Activated CD8-positive, alpha-beta memory T cell treated with anti-CD3 and anti-CD28 coated beads, Interleukin-2, amount 50 U/mL, for 1 hour (primary cell): ENCODE results near the gene NHLRC2.
"Not testable (repeated sequence)": the region's sequence is repeated elsewhere in the genome, so short reads cannot be mapped to it uniquely, and the experiment has no call there.

ENCODE experiments used
- DNase-seq: peaks from one replicate; pipeline ENCODE4 v3.0.0-alpha.2; 2020; ENCODE audit errors: extremely low read depth

NHLRC2 gene

DNA sequence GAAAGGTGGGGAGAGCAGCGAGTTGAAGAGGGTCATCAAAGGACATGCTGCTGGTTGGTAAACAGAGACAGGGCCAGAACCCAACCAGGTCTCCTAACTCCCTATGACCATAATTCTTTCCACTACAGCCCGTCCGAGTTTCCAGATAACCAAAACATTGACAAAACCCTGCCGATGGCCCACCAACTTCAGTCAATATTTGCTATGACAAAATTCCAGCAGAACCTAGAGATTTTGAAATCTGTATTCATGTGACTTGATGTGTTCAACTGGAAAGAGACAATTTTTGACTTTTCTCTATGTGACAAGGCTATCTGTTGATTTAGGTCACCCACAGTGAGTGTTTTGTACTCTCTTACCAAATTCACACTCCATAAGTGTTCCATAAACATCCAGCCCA, 86.7 kb downstream of the NHLRC2 start:
- DNase-seq: no peak

DNA sequence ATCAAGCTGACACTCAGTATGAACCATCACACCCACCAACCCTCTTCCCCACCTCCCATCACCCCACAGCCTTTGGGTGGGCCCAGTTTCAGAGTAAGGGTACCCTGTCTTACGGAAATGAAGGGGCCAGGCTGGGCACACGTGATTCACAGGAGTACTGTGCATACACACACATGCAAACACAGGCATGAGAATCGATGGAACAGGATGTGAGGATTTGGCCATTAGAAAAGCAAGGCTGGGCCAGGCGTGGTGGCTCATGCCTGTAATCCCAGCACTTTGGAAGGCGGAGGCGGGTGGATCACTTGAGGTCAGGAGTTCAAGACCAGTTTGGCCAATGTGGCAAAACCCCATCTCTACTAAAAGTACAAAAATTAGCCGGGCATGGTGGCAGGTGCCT, 88.7 kb downstream of the NHLRC2 start:
- DNase-seq: not testable (repeated sequence)

DNA sequence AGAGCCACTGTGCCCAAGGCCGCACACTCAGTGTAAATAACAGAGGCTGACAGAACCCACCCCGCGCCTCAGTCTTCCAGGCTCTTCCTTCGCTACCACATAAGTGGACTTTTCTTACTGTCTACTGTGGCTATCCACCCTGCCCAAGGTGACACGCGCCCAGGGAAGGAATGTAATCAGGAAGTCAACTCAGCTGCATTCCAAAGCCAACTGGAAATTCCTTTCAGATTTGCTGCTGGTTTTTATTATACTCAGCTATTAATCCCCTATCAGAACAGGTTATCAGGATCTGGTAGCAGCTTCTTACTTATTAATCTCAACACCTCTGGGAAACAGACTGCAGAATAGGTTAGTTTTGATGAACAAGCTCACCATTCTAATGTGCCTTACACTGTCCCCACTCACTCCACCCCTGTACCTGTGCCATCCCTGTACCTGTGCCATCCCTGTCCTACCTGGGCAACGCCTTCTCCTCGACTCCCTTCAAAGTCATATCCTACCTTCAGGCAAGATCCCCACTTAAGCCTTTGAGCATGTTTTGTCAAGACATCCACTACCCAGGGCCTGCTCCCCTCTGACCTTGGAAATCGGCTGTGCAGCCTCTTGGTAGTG, 90.7 kb downstream of the NHLRC2 start:
- no peak for DNase-seq

DNA sequence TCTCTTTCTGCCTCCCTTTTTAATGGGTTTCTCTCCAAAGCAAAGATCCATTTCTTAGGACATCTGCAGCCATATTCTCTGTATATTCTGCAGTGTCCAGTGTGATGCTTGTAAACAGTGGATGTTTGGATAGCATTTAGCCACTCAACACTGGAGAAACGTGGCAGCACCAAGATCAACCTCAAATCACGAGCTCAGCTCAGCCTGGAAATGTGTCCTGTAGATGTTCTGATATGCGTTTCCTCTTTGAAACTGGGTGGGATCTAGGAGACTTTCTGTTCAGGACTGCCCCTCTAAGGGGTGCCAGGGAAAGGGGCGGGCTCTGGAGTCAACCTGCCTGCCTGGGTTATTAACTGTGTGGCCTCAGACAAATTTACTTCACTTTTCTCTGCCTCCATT, 91.2 kb downstream of the NHLRC2 start:
- no peak for DNase-seq

DNA sequence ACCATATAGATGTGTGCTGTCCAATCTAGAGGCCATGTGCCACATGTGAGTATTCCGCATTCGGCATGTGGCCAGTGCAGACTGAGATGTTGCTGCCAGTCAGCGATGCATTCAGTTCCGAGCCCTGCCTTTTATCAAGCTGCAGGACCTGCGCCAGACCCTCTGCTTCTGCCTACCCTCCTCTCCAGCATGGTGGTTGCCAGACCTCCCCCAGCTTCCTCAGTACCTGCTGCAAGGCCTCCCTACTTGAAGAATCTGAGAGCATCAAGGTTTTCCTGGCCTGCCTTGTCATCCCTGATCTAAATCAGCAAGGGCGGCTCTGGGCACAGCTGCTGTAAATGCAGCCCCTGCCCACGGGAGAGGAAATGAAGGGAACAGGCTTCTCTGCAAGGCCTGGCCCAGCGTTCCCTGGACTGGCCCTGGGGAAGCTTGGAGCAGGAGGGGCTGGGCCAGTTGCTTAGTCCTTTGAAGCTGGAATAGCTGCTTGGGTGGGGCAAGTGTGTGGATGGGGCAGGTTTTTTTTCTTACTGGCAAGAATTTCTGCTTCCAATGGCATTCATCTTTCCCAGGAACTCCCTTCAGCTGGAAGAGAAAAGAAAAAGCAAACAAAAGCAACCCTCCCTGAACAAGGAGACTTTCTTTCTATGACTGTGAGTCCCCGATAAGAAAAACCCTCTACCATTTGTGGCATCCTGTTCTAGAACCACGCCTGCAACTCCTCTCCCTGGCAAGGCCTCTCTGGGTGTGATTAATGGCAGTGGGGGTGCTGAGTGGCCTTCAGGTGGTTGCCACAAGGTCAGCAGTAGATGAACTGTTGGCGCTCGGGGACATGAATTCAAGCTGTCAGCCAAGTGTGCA, 93.0 kb downstream of the NHLRC2 start:
- DNase-seq: no peak

DNA sequence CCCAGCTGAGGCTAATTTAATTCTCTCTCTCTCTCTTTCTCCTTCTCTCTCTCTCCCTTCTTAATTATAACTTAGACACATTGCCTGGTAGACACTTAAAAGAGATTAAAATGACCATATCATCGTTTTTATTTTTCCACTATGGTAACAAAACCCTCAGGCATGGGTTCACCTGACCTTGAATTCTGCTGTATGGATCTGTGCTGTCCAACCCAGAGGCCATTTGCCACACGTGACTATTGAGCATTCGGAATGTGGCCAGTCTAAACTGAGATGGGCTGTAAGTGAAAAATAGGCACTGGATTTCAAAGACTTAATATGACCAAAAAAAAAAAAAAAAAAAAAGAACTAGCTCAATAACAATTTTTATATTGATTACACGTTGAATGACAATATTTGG, 93.6 kb downstream of the NHLRC2 start:
- no peak for DNase-seq

DNA sequence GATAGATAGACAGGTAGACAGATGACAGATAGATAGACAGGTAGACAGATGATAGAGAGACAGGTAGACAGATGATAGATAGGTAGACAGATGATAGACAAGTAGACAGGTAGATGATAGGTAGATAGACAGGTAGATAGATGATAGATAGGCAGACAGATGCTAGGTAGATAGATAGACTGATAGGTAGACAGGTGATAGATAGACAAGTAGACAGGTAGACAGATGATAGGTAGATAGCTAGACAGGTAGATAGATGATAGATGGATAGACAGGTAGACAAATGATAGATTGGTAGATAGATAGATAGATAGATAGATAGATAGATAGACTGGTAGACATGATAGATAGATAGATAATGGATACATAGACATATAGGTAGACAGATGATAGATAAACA, 95.8 kb downstream of the NHLRC2 start:
- no peak for DNase-seq

DNA sequence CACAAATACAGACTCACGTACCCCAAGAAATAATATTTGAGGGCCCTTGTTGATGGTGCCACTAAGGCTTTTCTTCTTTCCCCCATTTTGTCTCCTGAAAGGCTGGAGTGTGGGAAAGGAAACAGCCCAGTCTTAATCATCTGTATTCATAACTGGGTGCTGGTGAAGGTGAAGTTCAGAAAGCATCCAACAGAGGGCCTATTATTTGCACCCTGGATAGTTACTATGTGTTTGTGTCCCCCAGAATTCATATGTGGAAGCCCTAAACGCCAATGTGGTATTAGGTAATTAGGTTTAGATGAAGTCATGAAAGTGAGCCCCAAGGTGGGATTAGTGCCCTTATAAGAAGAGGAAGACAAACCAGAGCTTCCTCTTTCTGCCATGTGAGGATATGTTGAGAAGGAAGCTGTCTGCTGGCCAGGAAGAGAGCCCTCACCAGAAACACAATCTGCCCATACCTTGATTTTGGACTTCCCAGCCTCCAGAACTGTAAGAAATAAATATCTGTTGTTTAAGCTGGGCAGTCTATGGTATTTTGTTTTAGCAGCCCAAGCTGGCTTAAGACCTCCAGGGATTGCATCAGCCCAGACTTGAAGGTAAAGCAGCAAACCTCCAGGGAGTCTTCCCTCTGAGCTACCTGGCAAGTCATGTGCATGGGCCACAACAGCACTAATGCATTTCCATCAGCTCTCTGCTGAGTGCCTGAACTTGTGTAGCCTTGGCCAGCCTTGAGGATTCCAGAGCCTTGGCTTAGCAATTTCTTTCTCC, 99.2 kb downstream of the NHLRC2 start:
- DNase-seq: no peak

DNA sequence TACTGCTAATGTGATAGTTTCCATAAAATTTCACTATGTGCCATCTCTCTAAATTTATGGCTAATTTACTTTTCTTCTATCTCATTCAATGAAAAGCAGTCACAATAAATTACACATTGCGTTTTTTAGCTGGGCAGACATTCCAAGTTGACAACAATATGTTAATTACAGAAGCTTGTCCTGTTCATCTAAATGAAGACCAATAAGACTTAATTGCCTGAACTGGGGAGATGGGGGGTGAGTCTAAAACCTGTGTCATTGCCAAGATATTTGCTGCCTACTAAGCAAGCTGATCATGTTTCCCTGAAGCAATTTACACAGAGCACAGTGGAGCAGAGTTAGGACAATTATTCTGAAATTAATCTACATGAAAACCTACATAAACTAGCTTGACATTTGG, 99.9 kb downstream of the NHLRC2 start:
- no peak for DNase-seq

DNA sequence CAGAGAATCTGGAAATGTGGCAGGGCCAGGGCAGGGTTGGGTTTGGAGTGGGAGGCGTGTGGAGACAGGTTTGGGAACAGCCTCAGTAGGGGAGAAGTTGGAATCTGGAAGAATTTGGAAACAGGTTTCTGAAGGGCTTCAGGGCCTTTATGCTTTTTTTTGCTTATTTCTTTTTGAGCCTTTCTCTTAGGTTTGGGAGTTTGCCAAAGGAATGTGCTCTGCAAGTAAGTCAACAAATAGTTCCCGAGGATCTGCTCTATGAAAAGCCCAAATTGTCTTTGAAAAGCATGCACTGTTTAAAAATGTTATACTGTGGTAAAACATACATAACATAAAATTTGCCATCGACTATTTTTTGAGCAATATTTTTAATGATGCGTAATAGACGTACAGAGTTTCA, 102.6 kb downstream of the NHLRC2 start:
- no peak for DNase-seq

DNA sequence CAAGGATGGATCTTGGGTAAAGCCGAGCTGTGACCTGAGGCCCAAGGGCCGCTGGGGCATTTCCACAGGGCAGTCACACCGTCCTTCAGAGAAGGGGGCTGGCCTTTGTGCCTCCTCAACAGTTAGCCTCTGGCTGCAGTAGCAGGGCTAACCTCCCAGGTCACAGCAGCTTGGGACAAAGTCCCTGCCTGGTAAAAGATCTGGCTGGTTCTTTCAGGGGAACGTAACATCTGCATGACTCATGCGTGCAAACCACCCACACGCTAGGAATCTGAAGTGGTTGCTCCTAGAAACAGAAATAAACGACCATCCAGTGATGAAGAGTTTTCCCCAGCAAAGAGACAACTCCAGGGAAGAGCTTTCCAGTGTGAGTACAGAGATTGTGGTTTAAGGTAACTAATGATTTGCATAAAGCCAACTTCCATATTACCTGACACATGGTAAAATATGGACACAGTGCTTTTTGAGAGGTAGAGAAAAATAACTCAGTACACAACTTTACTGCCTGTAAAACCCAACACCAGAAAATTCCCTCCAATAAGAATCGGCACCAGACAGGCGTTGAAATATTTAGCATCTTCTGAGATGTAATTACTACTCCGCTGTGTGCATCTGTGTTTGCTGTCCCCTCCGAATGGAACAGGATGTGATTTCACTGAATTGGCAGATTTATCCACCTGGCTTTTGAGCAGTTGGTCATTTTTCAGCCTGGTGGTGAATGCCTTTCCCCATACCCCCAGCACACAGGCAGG, 104.3 kb downstream of the NHLRC2 start:
- no peak for DNase-seq

DNA sequence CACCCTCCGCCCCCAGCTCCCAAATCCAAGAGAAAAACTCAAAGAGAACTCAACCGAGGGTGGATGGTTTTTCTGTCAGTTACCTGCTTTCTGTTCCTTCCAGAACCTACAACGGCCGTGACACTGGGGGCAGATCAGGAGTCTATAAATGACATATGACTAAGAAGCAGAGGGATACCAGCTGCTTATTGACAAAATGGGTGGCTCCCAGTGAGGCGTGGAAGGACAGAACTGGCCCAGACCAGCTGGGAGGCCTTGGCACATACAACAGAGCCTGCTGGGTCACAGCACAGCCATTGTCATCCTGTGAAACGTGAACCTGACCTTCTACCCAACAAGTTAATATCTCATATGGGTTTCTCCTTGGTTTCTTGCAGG, 104.9 kb downstream of the NHLRC2 start:
- no peak for DNase-seq

DNA sequence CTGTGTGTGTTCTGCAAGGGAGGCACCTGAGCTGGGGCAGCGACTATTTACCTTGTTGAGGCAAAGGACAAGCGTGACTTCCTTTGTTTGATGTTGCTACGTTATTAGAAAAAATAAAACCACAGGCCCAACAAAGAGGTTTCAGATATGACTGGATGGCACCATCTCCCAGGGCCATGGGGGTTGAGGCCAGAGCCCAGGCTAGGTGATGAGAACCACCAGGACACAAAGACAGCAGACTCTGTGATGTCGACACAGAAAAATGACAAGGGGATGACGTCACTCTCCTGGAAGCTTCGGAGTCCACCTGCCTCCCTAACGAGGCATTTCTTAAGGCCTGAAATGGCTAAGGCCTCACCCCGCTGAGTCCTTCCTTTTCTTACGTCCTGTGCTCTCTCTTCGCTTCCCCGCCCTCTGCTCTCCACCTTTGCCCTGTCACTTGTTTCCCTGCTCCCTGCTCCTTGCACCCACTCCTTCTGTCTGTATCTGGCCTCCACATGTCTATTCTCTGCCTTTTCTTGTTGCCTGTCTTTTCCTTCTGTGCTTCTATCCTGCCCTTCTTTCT, 106.2 kb downstream of the NHLRC2 start:
- no peak for DNase-seq

DNA sequence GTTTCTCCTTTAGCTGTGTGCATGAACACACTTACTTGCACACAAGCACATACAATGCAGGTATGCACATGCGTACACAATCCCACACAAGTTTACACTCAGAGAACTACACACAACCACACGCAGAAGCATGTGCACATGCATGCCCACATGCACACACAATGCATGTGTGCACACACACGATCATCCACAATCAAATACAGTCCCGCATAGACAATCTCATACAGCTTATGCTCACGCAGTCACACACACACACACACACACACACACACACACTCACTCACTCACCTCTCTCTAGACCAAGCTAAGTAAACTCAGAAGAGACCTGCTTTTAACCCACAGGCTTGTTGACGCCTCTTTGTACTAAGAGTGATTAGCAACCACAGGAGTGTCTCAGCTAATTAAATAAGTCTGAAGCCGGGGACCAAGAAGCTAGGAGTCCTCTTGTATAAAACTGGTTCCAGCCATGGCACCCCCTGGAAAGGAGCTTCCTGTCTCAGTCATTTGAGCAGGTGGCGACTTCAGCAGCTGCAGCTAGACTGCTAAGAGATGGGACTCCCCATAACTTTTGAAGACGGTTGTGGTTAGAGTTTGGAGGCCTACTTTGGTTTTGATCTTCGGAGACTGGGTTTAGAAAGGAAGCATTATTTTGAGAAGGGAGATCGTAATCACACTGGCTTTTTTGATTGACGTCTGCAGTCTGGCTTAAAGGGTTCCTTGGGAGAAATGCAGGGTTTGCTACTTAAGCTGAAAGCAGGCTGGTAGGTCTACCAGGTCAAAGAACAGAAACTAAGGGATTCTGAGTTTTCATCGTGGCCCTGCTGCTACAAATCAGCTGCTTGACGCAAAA, 106.9 kb downstream of the NHLRC2 start:
- DNase-seq: peak; percentile 49

DNA sequence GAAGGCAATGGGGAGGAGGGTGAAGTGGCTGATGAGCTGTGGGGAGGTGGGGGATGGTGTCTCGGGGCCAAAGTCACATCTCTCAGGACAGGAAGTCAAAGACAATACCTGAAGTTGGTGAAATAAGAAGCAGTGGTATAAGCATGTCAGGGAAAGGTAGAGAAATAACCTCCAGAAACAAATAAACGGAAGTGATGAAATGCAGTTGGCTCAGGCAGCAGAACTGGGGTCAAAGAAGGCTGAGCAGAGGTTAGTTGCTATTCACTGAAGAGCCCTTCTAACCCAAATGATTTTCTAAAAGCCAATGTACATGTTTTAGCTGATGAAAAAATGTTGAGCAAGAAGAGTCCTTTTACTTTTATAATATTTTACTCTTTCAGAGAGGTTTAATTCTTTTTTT, 110.6 kb downstream of the NHLRC2 start:
- no peak for DNase-seq

DNA sequence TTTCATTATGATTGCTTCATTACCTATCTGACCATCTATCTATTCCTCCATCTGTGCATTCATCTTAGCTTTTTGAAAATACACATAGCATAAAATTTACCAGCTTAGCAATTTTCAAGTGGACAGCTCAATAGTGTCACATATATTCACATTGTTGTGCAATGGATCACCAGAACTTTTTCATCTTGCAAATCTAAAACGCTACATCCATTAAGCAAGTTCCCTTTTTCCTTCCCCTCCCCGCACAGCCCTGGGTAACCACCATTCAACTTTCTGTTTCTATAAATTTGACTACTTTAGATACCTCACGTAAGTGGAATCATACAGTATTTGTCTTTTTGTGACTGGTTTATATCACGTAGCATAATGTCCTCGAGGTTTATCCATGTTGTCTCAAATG, 111.2 kb downstream of the NHLRC2 start:
- no peak for DNase-seq
